Fibroblast of villous mesenchyme (primary cell): ENCODE data around the gene BRME1. TPM values are rescaled to one million over a fixed set of nuclear protein-coding genes. Genes with fewer than 3 reads are reported as not detected.
A peak's percentile ranks its signal among the peaks of the same experiment; 100 is the strongest.

Source experiments
- DNase-seq: peaks from one replicate; pipeline ENCODE4 v3.0.0-alpha.2; 2010; ENCODE audit warnings: low read depth
- H3K4me3 ChIP-seq: 2 replicates; pipeline ENCODE4 v1.5.1; 2011; ENCODE audit warnings: low read depth, mild to moderate bottlenecking, low read length
- CTCF ChIP-seq: IDR thresholded peaks from 2 replicates; pipeline ENCODE4 v1.5.1; 2012; ENCODE audit warnings: low read depth, mild to moderate bottlenecking, low read length; ENCODE audit not compliant: insufficient read depth
- total RNA-seq: library from RNA; depleted of rRNA; stranded (reverse); fragments of >200 nt; gene quantifications from 2 replicates; pipeline ENCODE4 v1.2.3, GENCODE V29; 2012

Gene BRME1
- total RNA-seq, 1 donor: 0.43 TPM

DNA sequence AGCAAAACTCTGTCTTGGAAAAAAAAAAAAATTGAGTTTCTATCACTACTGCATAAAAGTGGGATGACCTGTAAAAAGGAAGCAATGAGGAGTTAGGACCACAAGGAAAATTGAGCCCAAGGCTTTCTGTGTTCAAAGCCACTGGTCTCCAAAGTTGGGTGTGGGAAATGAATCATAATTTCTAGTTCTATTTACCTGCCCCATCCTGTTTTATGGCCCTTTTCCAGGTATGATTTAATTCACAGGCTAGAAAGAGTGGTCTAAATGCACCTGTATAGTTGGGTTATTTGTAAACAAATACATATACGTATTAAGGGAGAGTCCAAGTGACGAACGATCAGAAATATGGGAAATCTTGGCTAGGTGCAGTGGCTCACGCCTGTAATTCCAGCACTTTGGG lies 40.5 kb upstream of the BRME1 start:
- TF ChIP-seq CTCF: no peak
- no peak for DNase-seq
- no peak overlapping the region for H3K4me3 ChIP-seq

DNA sequence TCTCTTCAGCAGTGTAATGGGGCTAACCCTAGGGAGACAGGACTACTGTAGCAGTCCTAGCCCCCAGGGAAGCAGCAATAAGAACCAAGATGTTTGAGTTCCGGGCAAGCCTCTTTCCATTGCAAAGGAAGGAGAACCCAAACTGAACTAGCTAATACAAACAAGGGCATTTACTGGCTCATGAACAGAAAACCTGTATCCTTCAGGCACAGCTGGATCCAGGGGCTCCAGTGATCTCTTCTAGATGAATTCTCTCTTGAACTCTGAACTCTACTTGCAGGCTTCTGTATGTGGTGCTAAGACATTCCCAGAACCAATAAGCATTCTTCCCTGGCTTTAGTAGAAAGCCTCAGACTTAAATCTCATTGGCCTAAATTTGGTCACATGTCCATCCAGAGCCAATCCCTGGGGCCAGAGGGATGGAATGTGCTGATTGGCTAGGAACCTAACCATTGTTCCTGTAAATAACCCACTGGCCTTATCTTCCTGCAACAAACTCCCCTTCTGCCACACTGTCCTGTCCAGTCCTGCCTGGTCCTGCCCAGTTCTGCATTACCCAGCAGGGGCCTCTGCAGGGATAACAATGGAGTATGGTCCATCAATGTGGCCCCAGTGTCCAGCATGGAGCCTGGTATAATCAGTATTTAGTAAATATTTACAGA lies 36.2 kb upstream of the BRME1 start:
- TF ChIP-seq CTCF: no peak
- DNase-seq: no peak
- H3K4me3 ChIP-seq: no peak overlapping the region

GRCh38 chr19:13938301-13939064 lies 32.6 kb upstream of the BRME1 start, which contains the start of gene PODNL1:
TSS of gene PODNL1 (minus strand) at chr19:13938417. CDS start at chr19:13938181, 236 bp downstream.
- peak within 1 kb of the TSS; percentile 71 for H3K4me3 ChIP-seq

DNA sequence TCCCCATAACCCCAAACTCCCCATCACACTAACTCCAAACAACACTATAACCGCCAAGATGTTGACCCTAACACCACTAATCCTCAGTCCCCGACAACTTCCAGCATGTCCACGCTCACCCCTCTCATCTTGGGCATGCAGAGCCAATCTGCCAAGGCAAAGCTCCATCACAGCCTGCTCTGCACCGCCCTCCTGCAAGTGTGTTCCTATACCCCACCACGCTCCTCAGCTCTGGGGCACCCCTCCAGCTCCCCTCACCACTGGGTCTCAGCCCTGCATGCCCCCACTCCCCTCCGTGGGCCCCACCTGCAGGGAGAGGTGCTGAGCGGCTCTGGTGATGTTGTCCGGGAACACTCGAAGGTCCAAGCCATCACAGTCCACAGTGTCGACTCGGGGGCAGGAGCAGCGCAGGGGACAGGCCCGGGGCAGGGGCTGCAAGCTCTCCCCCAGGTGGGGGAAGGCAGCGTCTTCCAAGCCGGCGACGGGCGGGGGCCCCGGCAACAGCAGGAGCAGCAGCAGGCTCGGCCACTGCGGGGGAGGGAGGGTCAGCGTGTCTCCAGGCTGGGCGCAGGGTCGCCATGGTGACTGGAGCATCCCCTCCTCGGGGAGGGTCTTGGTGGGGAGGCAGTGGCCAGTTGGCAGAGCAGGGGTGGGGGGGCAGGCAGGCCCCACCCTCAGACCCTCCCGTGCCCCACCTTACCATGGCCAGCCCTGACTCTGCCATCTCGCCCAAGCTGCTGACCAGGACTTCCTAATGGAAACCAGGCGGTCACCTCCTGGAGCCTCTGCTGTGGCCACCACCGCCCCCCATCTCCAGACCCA lies 31.8 kb upstream of the BRME1 start:
- TF ChIP-seq CTCF: no peak
- no peak for DNase-seq
- peak overlapping the region; percentile 71 for H3K4me3 ChIP-seq

More at GRCh38 chr19:13938301-13939064, 32.6 kb upstream of the BRME1 start, which contains the start of gene PODNL1:
- DNase-seq: peak; percentile 78
- TF ChIP-seq CTCF: peak; percentile 4

GRCh38 chr19:13935765-13936510 lies 30.0 kb upstream of the BRME1 start:
- DNase-seq: no peak

More at GRCh38 chr19:13935765-13936510, 30.0 kb upstream of the BRME1 start:
- no peak for TF ChIP-seq CTCF
- no peak overlapping the region for H3K4me3 ChIP-seq
